ENCODE results near the gene DNPH1. TPM values are rescaled to one million over a fixed set of nuclear protein-coding genes. Genes with fewer than 3 reads are reported as not detected.

The DNPH1 gene, protein sequence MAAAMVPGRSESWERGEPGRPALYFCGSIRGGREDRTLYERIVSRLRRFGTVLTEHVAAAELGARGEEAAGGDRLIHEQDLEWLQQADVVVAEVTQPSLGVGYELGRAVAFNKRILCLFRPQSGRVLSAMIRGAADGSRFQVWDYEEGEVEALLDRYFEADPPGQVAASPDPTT
- total RNA-seq, result 43.6 and 65.4 TPM in 2 replicates

DNA sequence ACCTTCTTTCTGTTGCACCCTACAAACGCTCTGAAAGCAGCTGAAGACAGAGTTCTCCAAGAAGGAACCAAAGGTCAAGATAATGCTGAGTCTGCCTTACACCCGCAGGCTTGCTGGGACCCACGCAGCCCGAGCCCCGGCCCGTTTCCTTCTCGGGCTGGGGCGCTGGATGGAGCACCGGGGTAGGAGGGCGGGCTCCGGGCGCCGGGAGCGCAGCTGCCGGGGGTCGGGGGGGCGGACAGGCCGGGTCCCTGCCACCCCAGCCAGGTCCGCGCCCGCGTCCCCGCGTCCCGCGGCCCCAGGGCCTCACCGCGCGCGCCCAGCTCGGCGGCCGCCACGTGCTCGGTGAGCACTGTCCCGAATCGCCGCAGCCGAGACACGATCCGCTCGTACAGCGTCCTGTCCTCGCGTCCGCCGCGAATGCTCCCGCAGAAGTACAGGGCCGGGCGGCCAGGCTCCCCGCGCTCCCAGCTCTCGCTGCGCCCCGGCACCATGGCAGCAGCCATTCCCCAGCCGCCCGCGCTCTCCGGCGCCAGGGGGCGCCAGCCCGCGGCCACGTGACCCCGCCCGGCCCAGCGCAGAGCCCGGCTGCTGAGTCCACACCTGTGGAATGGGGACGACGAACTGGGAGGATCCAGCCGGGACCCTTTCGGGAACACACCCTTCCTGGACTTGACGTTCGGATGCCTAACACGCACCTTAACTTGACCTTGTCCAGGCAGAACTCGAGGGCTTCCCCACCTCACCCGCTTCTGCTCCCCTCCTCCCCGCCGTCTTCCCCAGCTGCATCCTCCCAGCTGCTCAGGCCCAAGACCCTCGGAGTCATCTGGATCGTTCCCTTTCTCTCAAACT, at the start of gene DNPH1:
TSS of gene DNPH1 (minus strand) at position 531 of the 852 bp plus-strand sequence. CDS start at position 506, 25 bp downstream.

DNA sequence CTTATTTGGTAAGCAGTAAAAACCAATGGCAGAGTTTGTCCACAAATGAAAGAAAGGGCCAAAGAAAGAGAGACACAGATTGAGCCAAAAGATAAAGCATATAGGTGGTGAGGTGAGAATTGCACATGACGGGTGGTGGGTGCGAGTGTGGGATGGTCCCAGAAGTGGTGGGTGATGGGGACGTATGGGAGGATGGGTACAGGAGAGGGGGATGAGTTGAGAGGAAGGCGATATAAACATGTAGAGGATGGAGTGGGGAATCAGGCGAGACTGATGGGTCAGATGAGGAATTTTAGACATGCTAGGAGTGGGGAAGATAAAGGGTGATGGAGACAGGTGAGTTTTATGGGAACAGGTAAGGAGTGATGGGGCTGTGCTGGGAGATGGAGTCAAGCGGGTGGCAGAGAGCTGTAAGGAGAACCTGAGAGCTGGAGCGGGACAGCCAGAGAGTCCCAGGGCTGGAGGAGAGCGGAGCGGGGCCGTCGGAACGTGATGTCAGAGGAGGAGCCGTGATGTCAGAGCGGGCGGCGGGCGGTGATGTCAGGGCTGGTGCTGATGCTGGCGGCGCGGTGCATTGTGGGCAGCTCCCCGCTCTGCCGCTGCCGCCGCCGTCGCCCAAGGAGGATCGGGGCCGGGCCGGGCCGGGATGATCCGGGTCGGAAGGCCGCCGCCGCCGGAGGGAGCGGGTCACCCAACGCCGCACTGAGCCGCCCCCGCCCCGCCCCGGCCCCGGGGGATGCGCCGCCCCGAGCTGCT, 13.8 kb upstream of the DNPH1 start, which contains the start of gene TTBK1:
TSS of gene TTBK1 (plus strand) at position 574 of the 756 bp plus-strand sequence. CDS start 3,180 bp downstream, outside the sequence.

DNA sequence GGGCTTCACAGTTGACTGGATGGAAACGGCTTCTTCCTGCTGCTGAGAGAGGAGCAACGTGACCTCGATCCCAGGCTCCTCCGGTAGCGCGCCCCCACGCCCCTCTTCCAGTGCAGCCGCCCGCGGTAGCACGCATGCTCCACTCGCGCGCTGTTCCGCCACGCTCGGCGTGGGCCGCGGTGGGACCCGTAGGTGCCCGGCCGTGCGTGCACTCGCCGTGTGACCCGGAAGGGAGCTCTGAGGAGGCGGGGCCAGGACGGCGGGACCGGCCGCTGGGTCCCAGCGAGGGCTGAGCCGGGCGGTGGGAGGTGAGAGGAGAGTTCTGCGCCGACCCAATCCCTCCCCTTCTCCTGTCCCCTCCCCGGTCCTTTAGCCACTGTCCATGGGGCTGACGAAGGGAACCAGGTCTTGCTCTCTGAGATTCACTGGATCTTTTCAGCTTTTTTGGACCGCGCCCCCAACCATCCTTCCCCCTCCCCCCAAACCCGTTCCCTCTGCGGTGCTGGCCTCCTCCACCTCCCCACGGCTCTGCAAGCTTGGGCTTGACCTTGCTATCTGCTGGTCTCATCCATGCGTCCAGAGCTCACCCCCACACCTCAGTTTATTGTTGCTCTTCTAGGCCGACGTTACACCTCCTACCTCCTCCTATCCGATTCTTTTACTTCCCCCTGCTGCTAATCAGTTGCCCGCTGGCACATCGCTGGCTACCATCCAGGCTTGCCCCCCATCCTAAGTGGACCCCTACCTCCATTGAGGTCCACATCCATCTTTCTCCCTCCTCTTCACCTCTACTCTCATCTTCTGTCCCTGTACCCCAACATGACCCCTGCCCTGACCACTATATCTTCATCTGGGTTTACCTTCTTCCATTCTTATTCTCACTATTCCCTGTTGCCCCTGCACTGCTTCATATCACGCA, 47.1 kb downstream of the DNPH1 start, which contains the start of gene CUL9:
TSS of gene CUL9 (plus strand) at position 255 of the 919 bp plus-strand sequence. CDS start 2,115 bp downstream, outside the sequence.

Other genes with a start within 250 kb of the DNPH1 start
- gene PPP2R5D, start 244.9 kb downstream of the DNPH1 start, total RNA-seq, result 55.7 and 56.6 TPM in 2 replicates
- gene MEA1, start 215.5 kb downstream of the DNPH1 start, total RNA-seq, result 41.2 and 45.6 TPM in 2 replicates
- gene KLHDC3, start 215.2 kb downstream of the DNPH1 start, total RNA-seq, result 69.8 and 75.9 TPM in 2 replicates
- gene RRP36, start 207.9 kb downstream of the DNPH1 start, total RNA-seq, result 84.9 and 108 TPM in 2 replicates
- gene CUL7, start 175.6 kb downstream of the DNPH1 start, total RNA-seq, result 34.2 and 38.9 TPM in 2 replicates
- gene MRPL2, start 170.0 kb downstream of the DNPH1 start, total RNA-seq, result 26.6 and 30.9 TPM in 2 replicates
- gene KLC4, start 169.8 kb downstream of the DNPH1 start, total RNA-seq, result 8.2 and 8.8 TPM in 2 replicates
- gene PTK7, start 153.2 kb downstream of the DNPH1 start, total RNA-seq, result 30.3 and 33.8 TPM in 2 replicates
- gene SRF, start 58.2 kb downstream of the DNPH1 start, total RNA-seq, result 13.6 and 27.0 TPM in 2 replicates
- gene CUL9, start 47.3 kb downstream of the DNPH1 start, total RNA-seq, result 20.2 and 25.6 TPM in 2 replicates
- under 0.01 TPM in 1 of 2 replicates, not detected in the other for gene TTBK1, start 14.0 kb upstream of the DNPH1 start, total RNA-seq
- gene SLC22A7, start 68.8 kb upstream of the DNPH1 start, total RNA-seq, result not detected in 2 replicates
- 0.39 TPM in 1 of 2 replicates, not detected in the other for gene CRIP3, start 79.3 kb upstream of the DNPH1 start, total RNA-seq
- gene ZNF318, start 140.2 kb upstream of the DNPH1 start, total RNA-seq, result 7.7 and 9.8 TPM in 2 replicates
- gene ABCC10, start 198.1 kb upstream of the DNPH1 start, total RNA-seq, result 23.1 and 30.7 TPM in 2 replicates
- 0.20 TPM in 1 of 2 replicates, not detected in the other for gene DLK2, start 226.1 kb upstream of the DNPH1 start, total RNA-seq
- gene TJAP1, start 248.1 kb upstream of the DNPH1 start, total RNA-seq, result 13.6 and 15.6 TPM in 2 replicates

Data from subcutaneous preadipocyte (primary cell).